WERI-Rb-1 (cell line): ENCODE measurements around the gene MRTFA.

Source experiments
- DNase-seq: peaks from one replicate; pipeline ENCODE4 v3.0.0-alpha.2; 2020
- H3K27ac ChIP-seq: fragments of 250-450 bp; sonication (Bioruptor Pico); 2 replicates; pipeline ENCODE4 v1.5.1; 2020; ENCODE audit warnings: mild to moderate bottlenecking, moderate library complexity
- H3K27me3 ChIP-seq: fragments of 250-450 bp; sonication (Bioruptor Pico); 2 replicates; pipeline ENCODE4 v1.5.1; 2021; ENCODE audit warnings: mild to moderate bottlenecking, low read depth, moderate library complexity; ENCODE audit not compliant: insufficient read depth, severe bottlenecking
- H3K36me3 ChIP-seq: fragments of 250-450 bp; sonication (Bioruptor Pico); 2 replicates; pipeline ENCODE4 v1.5.1; 2020; ENCODE audit warnings: mild to moderate bottlenecking, moderate library complexity
- H3K4me3 ChIP-seq: 2 replicates; pipeline ENCODE4 v1.5.1; 2011; ENCODE audit warnings: low read depth, mild to moderate bottlenecking, control low read depth, low read length
- H3K9me3 ChIP-seq: fragments of 250-450 bp; sonication (Bioruptor Pico); 2 replicates; pipeline ENCODE4 v1.5.1; 2021; ENCODE audit warnings: mild to moderate bottlenecking, moderate library complexity; ENCODE audit not compliant: severe bottlenecking
- TF ChIP-seq, protein P1 (sequence below): IDR thresholded peaks from 2 replicates; pipeline ENCODE4 v1.5.1; 2011; ENCODE audit warnings: low read depth, mild to moderate bottlenecking, control low read depth, inconsistent platforms, low read length

The MRTFA gene

DNA sequence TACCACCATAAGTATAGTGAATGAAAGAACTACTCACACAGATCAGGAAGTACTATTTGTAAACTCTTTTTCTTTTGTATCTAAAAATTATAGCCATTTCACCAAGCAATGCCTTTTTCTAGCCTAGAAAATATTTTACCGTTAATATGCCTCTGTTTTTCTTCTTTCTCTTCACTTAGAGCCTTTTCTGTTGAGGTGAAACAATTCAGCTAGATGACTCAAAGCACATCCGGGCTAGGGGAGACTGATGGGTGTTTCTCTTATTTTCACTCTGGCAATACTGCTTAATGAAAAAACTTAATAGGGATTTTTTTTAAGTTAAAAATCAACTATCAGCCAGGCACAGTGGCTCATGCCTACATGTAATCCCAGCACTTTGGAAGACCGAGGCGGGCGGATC is 172.8 kb downstream of the MRTFA start:
- Histone ChIP-seq H3K27me3 (no peaks in the 10 kb centered on the region), H3K9me3 (no peaks in the 10 kb centered on the region), H3K4me3 (no peak overlapping the region), H3K27ac (no peak overlapping the region), H3K36me3 (peaks cover 5% of the 10 kb centered on the region)
- DNase-seq: no peak
- TF ChIP-seq, protein P1, sequence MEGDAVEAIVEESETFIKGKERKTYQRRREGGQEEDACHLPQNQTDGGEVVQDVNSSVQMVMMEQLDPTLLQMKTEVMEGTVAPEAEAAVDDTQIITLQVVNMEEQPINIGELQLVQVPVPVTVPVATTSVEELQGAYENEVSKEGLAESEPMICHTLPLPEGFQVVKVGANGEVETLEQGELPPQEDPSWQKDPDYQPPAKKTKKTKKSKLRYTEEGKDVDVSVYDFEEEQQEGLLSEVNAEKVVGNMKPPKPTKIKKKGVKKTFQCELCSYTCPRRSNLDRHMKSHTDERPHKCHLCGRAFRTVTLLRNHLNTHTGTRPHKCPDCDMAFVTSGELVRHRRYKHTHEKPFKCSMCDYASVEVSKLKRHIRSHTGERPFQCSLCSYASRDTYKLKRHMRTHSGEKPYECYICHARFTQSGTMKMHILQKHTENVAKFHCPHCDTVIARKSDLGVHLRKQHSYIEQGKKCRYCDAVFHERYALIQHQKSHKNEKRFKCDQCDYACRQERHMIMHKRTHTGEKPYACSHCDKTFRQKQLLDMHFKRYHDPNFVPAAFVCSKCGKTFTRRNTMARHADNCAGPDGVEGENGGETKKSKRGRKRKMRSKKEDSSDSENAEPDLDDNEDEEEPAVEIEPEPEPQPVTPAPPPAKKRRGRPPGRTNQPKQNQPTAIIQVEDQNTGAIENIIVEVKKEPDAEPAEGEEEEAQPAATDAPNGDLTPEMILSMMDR: no peak

DNA sequence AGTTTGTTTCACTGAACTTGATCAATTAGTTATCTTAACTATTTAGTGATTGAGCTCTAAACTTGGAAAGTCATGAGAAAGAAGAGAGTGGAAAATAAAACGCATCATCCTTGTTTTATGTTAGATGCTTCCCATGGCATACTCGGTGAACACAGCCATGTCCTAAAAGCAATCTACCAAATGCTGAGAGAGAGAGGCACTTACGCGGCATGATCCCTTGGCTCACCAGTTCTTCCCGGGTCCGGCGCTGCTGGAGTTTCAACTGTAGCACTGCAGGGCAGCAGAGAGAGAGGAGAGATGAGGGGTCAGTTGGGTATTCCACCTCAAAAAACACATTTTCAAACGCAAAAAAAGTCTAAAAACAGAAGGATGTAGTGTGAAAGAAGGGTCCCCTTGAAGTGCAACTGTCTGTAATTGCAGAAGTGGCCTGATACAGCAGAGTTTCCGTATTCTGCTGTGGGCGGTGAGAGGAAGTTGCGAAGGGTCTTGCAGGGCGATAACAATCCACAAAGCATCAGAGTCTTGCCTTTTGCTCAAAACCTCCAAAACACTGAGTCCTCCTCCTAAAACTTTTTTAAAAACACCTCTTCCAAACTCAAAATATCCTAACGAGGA is 173.4 kb downstream of the MRTFA start:
- no peak overlapping the region for H3K4me3 ChIP-seq
- no peaks in the 10 kb centered on the region for H3K9me3 ChIP-seq
- TF ChIP-seq, protein P1: no peak
- H3K27me3 ChIP-seq: no peaks in the 10 kb centered on the region
- no peak for DNase-seq
- no peak overlapping the region for H3K27ac ChIP-seq
- H3K36me3 ChIP-seq: peaks cover 8% of the 10 kb centered on the region

DNA sequence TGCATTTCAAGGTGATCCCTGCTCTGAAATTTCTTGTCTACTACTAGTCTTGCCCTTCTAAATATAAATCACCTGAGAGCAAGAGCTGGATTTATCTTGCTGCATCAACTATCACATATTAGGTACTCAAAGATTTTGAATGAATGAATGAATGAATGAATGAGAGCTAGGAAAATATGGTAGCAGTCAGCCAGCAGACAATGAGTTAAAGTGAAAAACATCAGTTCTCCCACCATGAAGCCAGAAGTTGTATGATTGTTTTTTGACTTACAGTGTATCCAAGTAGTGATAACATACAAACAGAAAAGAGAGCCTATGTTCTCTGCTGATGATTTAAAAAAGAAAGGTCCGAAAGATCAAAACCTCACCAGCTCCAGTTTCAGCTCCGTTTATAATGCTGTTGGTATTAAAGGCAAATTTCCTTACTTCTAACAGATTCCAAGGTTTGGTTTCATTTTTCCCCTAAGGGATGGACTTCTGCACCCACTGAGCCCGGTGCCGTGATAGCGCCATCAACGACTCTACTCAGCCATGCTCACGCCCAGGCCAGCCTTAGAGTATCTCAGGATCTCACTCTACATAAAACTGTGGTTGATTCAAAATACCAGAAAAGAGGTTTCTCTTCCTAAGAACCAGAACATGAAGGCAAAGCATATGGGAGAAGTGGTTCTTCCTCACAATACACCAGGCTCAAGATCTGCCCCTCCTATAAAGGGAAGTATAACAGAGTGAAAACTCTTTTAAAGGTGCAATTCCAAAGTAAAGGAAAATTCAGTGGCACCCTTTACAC is 174.1 kb downstream of the MRTFA start:
- no peaks in the 10 kb centered on the region for H3K27me3 ChIP-seq
- TF ChIP-seq, protein P1: no peak

DNA sequence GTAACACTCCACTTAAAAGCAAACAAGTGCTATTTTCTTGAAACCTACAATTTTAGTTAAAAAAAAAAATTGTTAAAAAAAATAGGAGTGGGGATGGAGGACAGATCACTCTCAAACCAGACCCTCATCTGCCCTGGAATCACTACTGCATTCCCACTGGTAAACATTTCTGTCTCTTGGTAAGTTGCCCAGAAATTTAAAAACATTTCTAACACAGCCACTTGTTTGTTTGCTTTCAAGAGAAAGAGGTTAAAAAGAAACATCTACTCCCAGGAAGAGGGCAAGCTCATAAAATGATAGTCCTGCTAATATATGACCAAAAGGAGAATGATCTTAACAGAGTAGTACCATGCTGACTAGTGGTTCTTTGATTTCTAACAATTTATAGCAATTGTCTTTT is 182.8 kb downstream of the MRTFA start:
- TF ChIP-seq, protein P1: no peak
- peaks cover 3% of the 10 kb centered on the region; the same call in 1 of the 2 replicates for H3K36me3 ChIP-seq
- H3K4me3 ChIP-seq: no peak overlapping the region
- H3K9me3 ChIP-seq: no peaks in the 10 kb centered on the region
- H3K27ac ChIP-seq: no peak overlapping the region
- H3K27me3 ChIP-seq: no peaks in the 10 kb centered on the region
- DNase-seq: no peak

More for the DNA sequence above, 174.1 kb downstream of the MRTFA start:
- Histone ChIP-seq H3K36me3 (peaks cover 8% of the 10 kb centered on the region), H3K27ac (no peak overlapping the region), H3K4me3 (no peak overlapping the region), H3K9me3 (no peaks in the 10 kb centered on the region)
- no peak for DNase-seq

DNA sequence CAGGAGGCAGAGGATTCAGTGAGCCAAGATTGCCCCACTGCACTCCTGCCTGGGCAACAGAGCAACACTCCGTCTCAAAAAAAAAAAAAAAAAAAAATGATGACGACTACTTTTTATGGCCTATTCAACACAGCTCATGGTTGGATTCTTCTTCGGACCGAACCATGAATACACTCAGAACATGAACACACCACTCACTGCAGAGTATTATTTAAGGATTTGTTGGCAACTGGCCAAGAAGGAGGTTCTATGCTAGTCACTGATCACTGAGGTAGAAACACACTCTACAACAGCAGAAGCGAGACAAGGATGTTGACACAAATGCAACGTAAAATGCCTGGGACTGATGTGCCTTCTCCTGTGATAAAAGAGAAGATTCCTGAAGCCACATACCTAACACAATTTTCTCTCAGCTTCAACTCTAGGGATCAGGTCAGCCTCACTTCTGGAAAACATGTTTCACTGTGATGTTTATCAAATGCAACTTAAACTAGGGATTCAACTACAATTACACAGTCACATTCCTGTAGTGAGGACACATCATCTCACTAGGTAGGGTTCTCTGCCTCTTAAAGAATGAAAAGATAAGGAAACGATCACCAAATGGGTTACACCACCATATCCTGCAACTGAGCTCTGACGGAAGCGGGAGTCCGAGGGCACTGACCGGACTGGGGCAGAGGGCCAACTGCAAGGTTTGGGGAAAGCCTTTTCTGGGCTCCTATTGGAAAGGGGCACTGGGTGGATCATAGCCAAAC is 183.6 kb downstream of the MRTFA start:
- H3K27me3 ChIP-seq: no peaks in the 10 kb centered on the region
- DNase-seq: no peak

More for the DNA sequence above, 183.6 kb downstream of the MRTFA start:
- Histone ChIP-seq H3K27ac (no peak overlapping the region), H3K9me3 (no peaks in the 10 kb centered on the region), H3K36me3 (no peaks in the 10 kb centered on the region; the same call in 1 of the 2 replicates), H3K4me3 (no peak overlapping the region)
- TF ChIP-seq, protein P1: no peak
